Sigmoid colon (tissue), 4 donors: ENCODE measurements around the gene RRBP1.

Source experiments
- EP300 ChIP-seq, 4 donors: sonication (generic); formaldehyde crosslinking; IDR thresholded peaks; one replicate each; pipeline ENCODE4 v1.6.1; 2017; ENCODE audit warnings: antibody characterized with exemption in 4 of 4
- TF ChIP-seq, protein P1 (sequence below), 4 experiments: fragments of 450-650 bp in 3 of 4; fragments of 200-600 bp in 1 of 4; IDR thresholded peaks; one replicate each; pipeline ENCODE4 v1.5.1; 2016 to 2019; ENCODE audit warnings: antibody characterized with exemption in 4 of 4, mild to moderate bottlenecking in 3 of 4, moderate library complexity in 2 of 4

DNA sequence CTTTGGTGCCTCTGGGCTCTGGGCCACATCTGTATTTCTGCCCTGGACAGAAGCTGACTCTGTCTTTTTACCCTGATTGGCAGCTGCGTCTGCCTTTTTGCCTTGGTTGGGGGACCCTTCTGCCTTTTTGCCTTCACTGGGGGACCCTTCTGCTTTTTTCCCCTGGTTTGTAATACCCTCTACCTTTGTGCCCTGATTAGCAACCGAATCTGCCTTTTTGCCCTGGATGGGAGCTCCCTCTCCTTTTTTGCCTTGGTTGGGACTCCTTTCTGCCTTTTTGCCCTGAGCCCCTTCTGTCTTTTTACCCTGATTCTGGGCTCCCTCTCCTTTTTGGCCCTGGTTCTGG, 23.4 kb downstream of the RRBP1 start:
- TF ChIP-seq EP300 (IDR thresholded peaks at IDR 0.05): no peak
- TF ChIP-seq, protein P1, sequence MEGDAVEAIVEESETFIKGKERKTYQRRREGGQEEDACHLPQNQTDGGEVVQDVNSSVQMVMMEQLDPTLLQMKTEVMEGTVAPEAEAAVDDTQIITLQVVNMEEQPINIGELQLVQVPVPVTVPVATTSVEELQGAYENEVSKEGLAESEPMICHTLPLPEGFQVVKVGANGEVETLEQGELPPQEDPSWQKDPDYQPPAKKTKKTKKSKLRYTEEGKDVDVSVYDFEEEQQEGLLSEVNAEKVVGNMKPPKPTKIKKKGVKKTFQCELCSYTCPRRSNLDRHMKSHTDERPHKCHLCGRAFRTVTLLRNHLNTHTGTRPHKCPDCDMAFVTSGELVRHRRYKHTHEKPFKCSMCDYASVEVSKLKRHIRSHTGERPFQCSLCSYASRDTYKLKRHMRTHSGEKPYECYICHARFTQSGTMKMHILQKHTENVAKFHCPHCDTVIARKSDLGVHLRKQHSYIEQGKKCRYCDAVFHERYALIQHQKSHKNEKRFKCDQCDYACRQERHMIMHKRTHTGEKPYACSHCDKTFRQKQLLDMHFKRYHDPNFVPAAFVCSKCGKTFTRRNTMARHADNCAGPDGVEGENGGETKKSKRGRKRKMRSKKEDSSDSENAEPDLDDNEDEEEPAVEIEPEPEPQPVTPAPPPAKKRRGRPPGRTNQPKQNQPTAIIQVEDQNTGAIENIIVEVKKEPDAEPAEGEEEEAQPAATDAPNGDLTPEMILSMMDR (IDR thresholded peaks at IDR 0.05): no peak
